NCI-H187 (cell line): Measurements from ENCODE around the gene CD276.
"Not testable (repeated sequence)": the region's sequence is repeated elsewhere in the genome, so short reads cannot be mapped to it uniquely, and the experiment has no call there.

Experiments
- DNase-seq, 2 experiments: peaks; one replicate each; lab custom pipeline; 2025; lab: John Stamatoyannopoulos, UW

Gene CD276

DNA sequence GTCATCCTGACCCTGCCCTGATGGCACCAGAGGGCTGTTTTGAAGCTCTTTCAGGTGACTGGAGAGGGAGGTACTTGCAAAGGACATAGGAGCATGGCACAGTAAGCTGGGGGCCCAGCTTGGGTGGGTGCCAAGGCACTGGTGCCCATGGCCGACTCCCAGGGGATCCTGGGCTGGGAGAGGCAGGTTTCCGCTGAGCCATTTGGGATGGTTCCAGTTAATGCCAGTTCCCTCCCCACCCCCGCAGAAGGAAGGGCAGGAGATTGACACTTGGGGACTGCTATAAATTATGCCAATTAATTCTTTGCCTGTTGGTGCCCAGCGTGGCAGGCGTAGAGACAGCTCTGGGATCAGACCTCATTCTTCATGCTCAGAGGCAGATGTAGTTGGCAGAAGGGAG is 26.1 kb downstream of the CD276 start:
- no peak for DNase-seq

DNA sequence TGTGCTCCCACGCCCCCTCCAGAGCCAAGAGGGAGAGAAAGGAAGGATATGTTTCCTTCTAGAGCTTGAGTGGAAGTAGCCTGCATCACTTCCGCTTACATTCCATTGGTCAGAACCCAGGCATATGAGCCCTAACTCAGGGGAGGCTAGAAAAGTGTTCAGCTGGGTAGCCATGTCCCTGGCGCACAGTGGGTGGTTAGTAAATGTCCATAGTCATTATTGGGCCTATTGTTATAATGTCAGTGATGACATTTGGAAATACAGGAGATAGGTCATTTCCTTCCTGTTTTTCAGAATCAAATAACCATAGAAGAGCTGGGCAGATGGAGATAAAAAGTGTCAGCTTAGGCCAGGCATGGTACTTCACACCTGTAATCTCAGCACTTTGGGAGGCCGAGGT is 27.3 kb downstream of the CD276 start:
- DNase-seq: no peak

DNA sequence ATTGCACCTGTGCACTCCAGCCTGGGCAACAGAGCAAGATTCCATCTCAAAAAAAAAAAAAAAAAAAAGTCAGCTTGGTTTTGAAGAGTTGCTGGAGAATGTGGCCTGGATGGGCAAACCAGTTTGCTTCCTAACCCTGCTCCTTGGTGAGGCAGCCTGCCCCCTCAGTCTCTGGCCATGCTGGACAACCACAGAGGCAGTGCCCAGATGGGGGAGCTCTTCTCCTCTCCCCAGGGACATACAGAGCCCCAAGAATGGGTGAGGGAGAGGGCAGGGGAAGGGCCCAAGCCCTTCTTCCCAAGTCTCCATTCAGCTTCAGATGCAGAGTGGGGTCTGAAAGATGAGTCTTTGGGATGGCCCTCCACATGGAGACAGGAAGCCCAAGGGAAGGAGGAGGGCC is 27.9 kb downstream of the CD276 start:
- no peak for DNase-seq

DNA sequence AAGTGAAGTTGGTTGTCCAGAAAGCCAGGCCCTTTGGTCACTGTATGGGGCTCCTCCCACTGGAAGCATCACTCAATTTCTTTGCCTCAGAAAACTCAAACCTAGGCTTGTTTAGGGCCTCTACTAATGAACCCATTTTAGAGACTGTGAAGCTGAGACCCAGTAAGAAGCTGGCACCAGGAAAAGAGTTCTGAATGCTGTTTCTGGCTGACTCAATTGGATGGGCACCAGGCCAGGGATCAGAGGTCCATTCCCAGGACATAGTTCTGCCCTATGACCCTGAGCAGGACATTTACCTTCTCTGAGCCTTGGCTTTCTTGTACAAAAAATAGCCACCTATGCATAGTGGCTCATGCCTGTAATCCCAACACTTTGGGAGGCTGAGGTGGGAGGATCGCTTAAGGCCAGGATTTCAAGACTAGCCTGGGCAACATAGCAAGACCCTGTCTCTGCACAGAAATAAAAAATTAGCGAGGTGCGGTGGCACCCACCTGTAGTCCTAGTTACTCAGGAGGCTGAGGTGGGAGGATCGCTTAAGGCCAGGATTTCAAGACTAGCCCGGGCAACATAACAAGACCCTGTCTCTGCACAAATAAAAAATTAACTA is 30.6 kb downstream of the CD276 start:
- DNase-seq: no peak

DNA sequence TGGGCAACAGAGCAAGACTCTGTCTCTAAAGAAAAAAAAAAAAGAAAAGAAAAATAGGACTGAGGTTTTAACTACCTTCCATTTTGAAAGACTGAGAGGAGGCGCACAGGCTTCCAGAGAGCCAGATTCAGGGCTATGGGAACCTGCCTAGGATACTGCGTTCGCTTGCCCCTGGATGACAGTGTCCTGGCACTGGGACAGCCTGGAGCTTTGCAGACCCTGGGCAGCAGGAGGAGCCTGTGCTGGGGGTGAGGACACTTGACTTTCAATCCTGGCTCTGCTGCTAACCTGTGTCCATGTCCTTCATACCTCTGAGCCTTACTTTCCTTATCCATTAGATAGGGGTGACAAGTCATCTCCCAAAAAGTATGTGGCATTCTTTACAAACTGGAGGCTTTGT is 31.2 kb downstream of the CD276 start:
- no peak for DNase-seq

DNA sequence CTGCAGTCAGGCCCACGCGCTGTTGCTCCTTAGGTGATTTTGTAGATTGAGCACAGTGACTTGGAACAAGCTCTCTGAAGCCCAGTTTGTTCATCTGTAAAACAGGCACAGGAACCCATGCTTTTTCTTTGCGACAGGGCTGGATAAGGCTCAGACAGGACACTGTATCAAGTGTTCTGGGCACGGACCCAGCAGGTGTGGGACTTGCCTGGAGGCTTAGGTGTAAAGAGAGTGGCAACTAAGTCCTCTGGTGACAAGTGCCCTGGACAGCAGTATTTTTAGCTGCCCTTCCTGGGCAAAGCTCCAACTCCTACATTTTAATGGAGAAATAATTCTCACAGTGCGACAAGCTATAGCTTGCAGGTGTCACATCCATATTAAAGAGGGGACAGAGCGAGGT is 32.2 kb downstream of the CD276 start:
- DNase-seq: no peak

DNA sequence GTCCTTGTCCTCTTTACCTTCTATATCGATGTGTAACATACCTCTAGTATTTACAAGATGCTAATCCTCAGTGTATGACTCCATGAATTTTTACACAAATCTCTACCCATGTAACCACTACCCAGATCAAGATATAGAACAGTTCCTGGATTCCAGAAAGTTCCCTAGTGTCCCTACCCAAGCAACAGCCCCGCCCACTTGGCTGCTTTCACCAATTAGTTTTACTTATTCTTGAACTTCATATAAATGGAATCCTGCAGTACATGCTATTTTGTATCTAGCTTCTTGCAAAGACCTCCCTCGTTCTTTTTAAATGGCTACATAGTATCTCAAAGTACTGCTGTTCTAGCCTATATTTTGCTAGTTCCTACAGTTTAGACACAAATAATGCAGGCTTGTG is 33.0 kb downstream of the CD276 start:
- no peak for DNase-seq

DNA sequence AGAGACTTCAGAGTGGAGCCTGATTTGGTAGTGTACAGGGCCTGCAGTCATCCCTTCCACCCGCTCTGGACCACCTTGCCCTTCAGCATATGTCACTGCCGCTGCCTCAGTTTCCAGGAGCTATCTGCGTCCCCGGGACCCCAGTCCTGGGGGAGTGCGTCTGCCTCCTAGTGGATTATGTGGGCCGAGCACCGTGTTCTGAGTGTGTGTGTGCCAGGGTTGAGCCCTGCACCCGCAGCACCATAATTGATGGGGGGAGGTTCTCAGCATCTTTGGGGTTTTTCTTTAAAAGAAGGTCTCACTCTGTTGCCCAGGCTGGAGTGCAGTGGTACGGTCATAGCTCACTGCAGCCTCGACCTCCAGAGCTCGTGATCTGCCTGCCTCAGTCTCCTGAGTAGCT is 33.6 kb downstream of the CD276 start:
- no peak for DNase-seq

DNA sequence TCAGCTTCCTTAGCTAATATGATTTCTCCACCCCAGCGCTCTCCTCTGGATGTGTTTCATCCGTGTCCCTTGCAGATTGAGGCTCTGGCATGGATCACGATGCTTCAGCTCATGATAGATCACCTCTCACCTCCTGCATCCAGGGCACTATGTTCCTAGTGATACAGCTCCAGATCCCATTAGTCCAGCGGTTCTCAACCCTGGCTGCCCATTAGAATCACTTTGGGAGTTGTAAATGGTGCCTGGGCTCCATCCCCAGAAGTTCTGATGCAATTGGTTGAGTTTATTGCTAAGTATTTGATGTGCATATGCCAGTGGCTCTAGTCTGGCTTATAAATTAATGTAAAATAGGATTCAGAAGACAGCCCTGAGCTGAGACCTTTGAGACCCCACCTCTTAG is 34.5 kb downstream of the CD276 start:
- DNase-seq: no peak

DNA sequence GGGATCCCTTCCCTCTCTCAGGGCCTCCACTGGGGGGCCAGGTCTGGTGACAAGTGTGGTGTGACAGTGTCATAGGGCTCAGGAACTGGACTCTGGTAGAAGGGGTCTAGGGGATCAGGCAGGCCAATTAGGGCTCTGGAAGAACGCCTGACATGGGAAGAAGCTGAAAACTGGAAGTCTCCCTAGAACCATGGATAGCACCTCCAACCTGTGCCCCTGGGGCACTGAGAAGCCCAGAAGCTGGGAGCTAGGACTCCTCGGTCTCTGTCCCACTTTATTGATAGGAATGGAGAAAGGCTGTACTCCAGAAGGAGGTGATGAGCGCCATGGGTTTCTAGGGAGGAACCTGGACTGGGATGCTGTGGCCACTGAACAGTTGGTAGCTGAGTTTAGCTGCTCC is 38.2 kb downstream of the CD276 start:
- no peak for DNase-seq

DNA sequence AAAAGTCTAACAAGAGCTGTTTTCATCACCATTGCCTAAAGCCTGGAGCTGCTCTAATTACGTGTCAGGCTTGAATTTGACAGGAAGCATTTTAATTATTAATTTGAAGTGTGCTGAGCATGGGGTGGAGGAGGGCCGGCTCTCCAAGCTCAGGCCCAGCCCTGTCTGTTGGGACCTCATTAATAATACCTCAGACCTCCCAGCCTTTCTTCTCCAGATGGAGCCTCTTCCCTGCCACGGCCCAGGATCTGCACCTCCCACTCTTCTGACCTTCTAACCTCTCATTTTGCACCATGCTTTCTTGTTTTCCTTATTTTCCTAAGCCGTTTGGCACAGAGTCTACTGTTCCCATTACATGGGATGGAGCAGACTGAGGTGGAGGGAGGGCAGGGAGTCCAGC is 39.0 kb downstream of the CD276 start:
- no peak for DNase-seq

DNA sequence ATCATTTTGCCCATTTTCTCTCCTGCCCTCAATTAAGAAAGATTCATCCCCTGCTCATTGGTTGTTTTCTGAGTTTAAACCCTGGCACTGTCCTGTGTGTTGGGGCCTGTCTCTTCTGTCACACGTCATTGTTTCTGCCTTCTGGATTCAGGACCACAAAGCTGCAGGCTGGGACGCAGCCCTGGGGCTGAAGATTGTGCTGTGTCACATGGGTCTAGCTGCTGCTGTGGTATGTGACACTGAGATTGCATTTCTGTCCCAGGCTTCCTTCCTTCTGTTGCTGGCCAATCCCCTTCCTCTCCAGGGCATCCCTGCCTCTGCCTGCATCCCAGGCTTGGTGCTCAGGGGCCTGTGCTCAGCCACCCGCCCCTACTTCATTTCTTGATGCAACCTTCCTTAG is 40.0 kb downstream of the CD276 start:
- no peak for DNase-seq

DNA sequence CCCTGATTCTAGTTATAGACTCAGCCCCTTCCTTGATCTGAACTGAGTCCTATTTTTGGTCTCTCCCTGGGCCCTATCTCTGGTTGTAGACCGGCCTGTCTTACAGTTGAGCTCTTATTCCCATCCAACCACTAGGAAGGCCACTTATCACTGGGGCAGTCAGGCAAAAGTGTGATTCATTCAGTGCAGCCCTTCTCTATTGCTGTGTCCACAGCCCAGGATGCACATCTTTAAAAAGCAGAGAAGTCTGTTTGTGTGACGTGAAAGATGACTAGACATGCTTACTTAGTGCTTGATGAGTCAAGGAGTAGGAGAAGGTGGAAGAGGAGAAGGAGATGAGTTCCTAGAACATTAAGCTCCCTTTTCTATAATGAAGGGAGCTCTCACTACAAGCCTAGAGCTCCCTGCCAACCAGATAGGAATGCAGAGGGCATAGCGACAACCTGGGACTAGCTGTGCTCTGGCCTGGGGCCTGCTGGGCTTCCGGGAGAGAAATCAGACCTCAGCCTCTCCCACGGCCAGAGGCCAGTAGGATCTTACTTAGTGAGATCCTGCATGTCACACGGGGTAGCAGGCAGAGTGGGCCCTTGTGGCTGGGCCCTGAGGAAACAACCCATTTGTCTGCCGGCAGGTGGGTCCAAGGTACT is 43.3 kb downstream of the CD276 start:
- DNase-seq: no peak

DNA sequence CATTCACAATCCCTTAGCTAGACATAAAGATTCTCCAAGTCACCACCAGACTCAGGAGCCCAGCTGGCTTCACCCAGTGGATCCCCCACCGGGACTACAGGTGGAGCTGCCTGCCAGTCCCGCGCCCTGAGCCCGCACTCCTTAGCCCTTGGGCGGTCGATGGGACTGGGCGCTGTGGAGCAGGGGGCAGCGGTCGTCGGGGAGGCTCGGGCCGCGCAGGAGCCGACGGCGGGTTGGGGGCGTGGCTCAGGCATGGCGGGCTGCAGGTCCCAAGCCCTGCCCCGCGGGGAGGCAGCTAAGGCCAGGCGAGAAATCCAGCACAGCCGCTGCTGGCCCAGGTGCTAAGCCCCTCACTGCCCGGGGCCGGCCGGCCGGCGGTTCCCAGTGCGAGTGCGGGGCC is 47.9 kb downstream of the CD276 start:
- not testable (repeated sequence) for DNase-seq

DNA sequence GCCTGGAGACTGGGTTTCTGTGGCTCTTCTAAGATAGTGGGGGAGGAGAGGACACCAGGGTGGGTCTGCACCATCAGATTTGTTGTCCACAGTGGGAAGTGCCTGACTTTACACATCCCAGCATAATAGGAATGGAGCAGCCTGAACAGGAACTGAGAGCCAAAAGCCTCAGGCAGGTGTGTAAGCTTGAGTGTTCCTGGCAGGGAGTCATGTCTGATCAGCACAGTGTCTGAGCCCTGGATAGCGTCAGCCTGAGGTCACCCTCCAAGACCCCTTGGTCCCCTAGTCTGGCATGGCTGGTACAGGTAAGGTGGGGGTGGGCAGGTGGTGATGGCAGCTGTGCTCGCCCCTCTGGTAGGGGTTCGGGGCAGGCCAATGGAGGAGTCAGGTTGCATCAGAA is 48.7 kb downstream of the CD276 start:
- DNase-seq: no peak

DNA sequence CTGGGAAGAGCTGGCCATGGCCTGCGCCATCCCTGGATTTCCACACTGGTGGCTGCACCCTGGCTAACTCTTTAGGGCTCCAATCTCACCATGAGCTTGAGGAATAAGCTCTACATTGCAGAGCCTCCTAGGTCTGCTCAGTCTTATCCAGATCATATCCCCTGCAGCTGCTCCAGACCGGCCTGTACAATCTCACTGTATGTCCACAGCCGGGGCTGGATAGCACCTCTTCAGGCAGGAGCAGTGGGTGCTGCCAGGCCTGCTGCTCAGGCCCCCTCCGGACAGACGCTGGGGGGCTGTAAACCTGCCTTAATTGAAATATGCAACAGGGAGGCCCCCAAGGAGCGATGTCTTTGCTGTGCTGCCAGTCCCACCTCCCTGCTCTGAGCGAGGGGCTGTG is 53.4 kb downstream of the CD276 start:
- DNase-seq: no peak

DNA sequence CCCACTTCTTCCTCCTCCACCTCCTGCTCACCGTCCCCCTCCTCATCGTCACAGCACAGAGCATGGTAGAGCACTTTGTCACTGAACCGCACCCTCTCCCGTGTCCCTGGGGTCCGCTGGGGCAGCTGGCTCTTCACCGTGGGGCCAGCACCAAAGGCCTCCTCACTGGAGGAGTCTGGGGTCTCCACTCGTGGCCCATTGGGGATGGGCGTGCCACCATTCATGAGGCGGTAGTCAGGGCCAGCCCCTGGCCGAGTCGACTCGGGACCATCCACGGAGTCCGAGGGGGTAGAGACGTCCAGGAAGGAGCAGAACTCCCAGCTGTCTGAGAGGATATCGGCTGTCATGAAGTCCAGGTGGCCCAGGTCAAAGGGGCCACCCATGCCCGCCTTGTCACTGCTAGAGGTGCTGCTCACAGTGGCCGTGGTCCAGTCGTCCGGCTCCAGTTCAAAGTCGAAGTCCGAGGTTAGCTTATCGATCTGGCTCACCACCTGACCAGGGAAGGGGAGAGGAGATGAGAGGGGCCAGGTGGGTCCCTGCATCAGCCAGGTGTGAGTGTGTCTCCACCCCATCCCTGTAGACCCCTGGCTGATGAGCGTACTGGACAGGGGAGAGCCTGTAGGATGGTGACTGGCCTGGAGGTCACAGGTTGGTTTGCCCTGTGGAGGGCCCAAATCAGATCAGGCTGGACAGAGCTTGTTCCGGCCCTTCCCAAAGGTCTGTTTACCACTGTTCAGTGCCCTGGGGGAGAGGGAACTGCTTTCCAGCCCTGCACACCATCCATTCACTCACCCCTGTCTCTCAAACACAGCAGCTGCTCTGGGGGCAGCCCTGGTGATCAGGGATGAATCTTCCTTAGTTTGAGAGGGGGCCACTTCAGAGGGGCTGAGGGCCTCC is 56.2 kb downstream of the CD276 start:
- DNase-seq: no peak

DNA sequence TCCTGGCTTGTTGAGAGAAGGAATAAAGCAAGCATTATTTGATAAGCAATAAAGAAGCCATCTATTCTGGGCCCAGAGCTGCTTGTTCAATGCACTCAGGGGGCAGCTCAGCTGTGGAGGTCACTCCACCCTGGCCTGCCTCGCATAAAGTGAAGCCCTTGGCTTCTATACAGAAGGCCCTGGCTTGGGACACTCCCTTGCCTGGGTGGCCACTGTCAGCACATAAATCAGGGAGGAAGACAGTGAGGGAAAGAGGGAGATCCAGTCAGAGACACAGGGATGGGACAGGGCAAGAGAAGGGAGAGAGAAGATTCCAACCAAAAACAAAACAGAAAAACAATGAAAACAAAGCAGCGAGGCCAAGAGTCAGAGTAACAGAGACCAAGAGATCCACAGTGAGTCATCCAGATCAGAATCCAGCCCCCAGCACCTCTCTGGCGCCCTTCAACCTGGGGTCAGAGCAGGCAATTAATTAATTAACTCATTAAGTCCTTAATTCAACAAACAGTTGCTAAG is 57.2 kb downstream of the CD276 start:
- no peak for DNase-seq

DNA sequence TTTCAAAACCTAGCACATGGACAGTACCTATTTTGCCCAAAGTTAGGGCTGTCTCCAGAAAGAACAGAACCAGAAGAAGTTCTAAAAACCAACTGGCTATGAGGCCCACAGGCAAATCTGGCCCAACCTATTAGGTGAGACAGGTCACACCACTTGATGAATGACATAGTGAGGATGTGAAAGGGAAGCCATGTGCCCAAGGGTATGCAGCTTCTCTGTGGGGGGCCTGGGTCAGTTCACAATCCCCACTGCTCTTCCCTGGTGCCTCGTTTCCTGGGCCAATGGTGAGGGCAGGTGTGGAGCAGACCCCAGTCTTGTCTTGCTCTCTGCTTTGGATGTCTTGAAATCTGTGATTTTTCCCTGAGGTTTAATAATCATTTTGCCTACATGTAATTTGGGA is 60.1 kb downstream of the CD276 start:
- DNase-seq: no peak

DNA sequence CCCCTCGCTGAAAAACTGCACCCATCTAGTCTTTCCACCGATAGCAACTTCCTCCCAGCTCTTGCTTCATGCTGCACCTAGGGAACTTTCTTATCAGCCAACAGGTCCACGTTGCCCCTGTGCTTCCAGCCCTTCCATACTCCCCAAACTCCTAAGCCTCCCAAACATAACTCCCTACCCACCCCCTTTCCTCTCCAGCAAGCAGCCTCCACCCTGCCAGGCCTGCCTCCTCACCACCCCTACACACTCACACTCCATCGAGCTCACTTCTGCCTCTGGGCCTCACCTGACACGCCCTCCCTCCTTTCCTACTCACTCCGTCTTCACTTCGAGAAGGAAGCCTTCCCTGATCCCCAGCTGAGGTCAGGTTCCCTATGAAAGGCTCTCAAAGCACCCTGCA is 60.9 kb downstream of the CD276 start:
- DNase-seq: no peak

DNA sequence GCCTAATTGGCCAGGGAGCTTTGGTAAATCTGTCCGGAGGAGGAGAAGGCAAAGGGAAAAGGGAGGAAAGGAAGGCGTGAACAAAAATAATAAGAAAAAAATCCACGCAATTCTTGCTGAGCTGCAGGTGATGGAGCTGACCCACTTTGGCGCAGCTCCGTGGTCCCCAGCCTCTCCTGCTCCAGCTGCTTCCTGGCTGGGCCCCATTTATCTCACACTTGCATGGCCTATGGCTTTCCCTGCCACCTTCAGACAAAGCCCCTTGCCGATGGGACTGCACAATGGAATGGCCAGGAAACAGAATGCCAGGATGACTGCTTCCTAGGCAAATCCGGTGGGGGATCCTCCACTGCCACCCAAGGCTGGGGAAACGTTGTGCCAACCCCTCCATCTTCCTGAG is 62.1 kb downstream of the CD276 start:
- no peak for DNase-seq

DNA sequence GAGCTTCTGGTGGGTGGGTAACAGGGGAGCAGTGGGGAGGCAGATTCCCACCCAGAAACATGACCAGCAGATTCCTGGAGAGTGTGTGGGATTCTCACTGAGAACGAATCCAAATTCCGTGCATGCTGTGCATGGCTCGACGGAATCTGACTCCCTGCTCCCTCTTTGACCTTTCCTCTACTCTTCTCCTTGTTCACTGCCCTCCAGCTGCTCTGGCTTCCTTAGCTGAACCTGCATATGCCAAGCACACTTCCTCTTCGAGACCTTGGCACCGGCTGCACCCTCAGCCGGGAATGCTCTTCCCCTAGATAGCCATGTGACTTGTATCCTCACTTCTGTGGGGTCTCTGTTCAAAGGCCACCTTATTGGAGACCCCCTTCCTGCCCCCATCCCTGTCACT is 62.7 kb downstream of the CD276 start:
- DNase-seq: no peak
